Midbrain (tissue), 1 donor: ENCODE measurements around the gene DNAAF1.

Source experiments
- DNase-seq: peaks from one replicate; lab custom pipeline; 2025; lab: John Stamatoyannopoulos, UW

The DNAAF1 gene

DNA sequence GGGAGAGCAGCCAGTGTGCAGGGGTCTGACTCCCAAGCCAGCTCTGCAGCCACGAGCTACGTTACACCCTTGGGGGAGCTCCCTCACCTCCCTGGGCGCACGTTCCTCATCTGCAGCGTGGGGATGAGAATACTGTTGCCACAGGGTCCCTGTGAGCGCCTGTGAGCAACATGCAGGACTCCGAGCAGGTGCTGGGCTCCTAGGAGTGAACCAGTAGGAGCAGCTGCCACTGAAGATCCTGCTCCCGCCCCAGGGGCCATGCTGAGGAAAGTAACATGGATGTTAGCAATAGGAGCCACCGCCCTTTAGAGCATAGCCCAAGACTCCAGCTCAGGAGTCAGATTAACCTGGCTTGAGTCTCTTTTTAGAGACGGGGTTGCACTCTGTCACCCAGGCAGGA is 15.9 kb downstream of the DNAAF1 start:
- DNase-seq, result no peak

DNA sequence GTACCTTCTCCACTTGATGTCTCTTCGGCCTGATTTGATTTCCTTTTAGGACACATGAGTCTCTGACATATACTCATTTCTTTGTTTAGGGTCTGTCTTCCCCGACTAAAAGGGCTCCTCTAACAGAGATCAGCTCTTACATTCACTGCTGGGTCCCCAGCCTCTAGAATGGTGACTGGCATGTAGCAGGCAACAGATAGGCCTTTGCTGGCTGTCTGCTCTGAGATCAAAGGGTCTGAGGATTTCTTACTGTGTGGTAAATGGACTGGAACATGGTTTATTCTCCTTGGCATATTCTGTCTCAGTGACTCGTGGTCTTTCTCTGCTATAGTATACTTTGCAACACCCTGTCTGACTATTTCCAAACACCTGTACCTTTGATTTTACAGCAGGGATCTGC is 16.7 kb downstream of the DNAAF1 start:
- DNase-seq, result no peak

DNA sequence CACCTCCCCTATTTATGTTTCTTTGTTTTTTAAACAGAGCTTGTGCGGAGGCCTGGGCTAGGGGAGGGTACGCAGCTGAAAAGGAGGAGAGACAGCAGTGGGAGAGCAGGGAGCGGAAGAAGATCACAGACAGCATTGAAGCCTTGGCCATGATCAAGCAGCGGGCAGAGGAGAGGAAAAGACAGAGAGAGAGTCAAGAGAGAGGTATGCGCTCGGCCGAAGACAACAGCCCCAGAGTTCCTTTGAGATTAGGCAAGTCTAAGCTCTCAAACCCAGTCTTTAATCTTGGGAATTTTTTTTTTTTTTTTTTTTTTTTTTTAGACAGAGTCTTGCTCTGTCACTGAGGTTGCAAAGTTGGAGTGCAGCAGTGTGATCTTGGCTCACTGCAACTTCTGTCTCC is 20.6 kb downstream of the DNAAF1 start:
- no peak for DNase-seq

DNA sequence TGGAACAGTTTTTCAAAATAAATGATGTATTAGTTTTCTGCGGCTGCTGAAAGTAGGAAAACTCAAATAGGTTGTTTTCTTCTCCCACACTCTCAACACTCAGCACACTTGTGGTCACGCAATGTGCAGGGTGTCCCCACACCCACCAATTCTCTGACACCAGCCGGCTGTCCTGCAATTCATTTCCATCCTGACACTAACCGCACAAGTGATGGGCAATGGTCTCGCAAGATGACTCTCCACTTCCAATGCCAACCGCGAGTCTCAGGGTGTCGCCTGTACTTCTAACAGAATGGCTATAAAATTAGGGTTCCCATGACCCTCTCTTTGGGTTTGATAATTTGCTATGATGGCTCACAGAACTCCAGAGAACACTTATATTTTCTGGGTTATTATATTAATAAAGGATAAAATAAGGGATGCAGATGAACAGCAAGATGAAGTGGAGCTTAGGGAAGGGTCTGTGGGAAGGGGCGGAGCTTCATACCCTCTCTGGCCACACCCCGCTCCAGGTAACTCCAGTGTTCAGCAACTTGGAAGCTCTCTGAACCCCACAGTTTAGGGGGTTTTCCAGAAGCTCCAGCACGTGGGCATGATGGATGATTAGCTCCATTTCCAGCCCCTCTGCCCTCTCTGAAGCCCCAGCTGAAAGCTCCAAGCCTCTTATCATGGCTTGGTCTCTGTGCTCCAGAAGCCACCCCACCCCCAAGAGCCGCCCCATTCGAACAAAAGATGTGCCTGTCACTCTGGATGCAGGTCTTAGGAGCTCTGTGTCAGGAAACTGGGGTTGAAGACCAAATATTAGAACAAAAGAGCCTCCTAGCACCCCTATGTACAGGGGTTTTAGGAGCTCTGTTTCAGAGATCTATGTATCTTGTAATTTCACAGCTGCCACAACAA is 21.9 kb downstream of the DNAAF1 start:
- no peak for DNase-seq

DNA sequence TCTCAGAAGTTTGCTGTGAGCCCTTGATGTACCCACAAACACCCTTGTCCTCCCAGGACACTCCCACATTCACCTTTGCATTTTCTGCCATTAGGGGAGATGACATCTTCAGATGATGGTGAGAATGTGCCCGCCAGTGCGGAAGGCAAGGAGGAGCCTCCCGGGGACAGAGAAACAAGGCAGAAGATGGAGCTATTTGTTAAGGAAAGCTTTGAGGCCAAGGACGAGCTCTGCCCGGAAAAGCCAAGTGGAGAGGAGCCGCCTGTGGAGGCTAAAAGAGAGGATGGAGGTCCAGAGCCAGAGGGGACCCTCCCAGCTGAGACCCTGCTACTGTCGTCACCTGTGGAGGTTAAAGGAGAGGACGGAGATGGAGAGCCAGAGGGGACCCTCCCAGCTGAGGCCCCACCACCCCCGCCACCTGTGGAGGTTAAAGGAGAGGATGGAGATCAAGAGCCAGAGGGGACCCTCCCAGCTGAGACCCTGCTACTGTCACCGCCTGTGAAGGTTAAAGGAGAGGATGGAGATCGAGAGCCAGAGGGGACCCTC is 24.7 kb downstream of the DNAAF1 start:
- DNase-seq, result no peak

DNA sequence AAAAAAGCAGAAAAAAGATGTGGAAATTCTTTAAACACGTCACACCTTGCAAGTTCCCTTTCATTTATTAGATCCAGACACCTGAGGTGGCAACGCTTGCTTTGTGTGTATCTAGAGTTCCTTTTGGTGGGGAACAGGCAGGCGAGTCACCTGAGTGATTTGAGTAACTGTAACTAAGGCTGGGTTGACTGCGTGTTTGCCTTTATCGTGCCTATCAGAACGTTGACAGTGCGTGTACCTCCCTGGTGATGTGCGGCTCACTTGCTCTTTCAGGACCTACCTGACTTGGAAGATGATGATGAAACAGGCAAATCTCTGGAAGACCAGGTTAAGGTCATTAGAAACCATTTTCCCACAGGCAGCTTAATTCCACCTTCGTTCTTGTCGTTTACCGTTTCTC is 29.3 kb downstream of the DNAAF1 start:
- no peak for DNase-seq

DNA sequence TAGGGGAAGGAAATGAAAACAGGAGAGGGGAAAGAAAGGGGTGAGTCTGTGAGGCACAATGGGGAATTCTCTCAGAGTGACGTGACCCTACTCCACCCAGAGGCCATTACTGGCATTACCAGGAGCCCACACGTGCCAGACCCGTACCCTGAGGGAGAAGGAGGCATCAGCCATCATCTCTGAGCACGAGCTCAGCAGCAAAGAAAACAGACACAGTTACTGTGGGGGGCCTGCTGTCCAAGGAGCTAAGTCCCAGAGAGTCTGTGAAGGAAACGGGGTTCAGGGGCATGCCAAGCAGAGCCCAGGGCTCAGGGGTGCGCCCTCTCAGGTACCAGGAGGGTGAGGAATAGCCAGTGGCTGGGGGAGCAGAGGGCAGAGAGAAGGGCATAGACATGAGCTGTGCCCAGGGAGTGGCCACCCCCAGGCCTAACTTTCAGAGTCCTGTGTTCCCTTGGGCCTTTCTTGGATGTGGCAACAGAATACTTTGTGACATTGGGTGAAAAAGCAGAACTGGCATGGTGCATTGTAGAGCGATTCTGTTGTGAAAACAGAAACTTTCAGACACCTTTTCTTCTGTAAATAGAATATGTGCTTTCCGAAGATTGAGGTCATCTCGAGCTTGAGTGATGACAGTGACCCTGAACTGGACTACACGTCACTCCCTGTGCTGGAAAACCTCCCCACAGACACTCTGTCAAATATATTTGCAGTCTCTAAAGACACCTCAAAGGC is 30.4 kb downstream of the DNAAF1 start:
- peak; percentile 33 for DNase-seq

DNA sequence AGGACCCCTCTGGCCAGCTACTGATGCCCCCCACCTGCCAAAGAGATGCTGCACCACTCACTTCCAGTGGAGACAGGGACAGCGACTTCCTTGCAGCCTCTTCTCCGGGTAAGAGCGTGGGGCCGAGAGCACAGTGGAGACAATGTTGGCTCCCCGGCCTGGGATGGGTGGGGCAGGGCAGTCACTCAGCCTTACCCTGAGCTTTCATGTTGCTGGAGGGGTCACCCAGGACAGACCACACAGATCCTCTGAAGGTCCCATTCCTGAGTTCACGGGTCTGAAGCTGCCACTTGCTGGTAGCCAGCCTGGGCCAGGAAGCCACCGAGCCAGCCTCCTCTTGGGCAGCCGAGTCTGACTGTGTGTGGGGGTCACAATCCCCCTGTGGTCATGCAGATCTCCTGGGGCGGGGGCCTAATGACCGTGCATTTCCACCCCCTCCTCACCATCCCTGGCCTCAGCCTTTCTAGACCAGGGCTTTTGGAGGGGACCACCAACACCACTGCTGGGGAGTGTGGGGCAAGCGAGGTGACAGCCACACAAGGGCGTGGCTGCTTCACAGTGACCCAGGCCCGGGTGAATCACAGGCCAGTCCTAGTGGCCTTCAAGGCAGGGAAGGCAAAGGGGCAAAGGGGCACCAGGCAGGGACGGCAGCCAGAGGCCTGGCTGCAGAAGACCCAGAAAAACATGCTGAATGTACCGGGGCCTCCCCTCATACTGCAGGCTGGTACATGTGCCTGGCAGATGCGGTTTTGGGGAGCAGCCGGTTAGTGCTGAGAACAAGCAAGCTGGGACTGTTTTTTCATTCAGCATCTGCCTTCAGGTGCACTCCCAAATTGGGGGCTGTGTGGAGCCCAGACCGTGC is 31.3 kb downstream of the DNAAF1 start:
- DNase-seq, result no peak

DNA sequence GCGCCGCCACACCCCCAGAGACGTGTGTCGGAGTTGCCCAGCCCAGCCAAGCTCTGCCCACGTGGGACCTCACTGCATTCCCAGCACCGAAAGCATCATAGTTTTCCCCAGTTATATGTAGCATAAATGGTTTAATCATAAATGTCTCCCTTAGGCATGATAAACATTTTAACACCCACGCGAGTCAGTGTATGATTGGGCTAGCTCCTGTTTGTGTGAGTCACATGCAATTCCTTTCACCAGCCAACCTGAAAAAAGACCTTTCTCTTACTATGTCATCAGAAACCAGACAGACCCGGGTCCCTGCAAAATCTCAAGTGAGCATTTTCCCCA is 32.6 kb downstream of the DNAAF1 start:
- DNase-seq, result no peak

DNA sequence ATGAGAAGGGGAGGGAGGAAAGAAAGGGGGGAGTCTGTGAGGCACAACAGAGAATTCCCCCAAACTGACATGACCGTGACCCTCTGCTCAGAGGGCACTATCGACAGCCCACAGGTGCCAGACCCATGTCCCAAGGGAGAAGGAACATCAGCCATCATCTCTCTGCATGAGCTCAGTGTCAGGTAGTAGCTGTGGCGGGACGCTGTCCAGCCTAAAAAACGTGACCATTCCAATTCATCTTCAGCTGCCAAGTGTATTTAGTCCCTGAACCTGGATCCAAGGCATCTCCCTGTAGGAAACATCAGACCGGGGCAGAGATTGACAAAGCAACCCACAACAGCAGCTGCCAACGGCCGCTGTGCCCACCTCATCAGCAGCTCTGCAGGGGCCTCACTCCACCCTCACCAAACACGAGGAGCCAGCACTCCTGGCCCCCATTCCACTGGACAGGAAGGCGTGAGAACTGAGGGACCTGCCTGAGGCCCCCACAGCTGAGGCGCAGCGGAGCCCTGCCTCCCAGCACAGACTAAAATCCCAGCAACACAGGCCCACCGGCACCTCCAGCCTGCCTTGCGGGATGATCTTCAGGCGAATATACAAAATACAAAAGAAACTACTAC is 33.1 kb downstream of the DNAAF1 start:
- no peak for DNase-seq

DNA sequence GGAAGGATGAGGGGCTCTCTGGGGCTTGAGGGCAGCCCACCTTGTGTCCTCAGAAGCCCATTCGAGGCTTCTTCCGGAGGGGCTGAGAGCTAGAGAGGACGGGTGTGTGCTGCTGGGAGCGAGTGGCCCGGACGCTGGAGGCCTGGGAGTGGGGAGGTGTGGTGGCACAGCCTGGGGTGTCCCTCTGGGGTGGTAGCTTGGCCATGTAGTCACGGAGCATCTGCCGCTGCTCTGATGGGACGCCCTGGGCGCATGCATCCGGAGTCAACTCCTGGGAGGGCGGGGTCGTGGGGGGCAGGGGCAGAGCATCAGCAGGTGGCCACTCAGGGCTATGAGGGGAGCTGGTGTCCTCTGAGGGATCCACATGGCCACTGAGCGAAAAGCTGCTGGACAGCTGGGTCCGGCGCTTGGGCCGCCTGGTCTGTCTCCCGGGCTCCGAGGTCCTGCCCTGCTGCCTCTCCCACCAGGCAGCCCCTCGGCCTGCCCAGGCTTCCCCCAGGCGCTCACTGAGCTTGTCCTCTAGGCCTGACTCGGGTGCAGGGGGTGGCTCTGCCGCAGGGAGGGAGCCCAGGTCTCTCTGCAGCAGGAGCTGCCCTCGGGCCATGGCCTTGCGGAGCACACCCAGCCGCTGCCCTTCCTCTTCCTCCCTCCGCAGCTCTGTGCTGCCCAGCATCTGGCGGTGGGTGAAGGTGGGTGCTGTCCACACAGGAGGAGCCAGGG is 33.9 kb downstream of the DNAAF1 start:
- no peak for DNase-seq

DNA sequence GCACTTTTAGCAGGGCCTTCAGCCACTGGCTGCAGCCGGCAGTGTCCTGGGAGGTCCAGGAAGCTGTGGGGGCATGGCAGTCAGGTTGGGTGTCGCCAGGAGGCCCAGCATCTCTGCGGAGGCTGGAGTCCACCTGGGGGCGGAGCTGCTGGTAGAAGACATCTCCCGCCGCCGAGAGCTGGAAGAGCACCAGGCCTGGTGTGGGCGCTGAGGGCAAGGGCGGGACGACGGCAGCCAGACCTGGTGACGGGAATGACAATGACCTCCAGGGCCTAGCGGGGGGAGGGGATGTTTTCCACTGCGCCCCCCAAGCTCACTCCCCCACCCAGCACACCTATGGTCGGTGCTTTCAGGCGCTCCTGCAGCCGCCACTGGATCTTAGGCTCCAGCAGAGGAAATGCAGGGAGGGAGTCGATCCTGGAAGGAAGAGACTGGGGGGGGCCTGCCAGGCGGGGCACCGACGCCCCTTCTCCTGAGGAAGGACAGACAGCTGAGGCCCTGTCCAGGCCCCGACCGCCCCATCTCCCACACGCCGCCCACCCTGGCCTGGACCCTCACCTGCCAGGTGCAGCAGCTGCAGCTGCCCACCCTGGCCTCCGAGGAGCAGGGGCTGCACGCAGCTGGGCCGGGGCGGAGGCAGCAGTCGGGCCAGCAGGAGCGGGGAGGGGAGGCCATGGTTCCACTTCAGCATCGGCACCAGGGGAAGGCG is 34.7 kb downstream of the DNAAF1 start:
- DNase-seq, result no peak

DNA sequence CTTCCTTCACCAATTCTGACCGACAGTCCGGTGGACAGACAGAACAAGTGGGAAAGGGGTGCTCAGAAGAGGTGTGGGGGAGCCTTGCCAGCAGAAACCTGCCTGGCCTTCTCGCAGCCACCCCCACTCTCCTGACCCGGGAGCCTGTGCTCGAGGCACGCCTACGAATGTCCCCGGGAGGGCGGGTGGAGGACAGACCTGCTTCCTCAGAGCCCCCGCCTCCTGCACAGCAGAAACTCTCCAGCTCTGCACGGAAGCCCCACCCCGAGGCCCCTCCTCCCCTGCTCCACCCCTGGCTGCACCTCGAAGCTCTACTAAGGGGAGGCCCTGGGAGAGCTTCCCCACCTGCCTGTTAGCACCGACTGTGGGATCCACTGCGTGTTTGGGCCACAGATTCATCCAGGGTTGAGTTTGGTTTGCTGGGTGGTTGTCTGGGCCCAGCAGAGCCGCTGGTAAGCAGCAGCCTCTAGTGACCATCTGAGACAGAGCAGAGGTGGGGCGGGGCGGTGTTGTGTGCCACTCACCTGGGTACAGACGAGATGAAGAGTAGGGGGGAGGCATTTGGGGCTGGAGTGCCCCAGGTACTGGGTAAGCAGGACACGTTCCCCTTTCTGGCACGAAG is 35.5 kb downstream of the DNAAF1 start:
- DNase-seq, result no peak

DNA sequence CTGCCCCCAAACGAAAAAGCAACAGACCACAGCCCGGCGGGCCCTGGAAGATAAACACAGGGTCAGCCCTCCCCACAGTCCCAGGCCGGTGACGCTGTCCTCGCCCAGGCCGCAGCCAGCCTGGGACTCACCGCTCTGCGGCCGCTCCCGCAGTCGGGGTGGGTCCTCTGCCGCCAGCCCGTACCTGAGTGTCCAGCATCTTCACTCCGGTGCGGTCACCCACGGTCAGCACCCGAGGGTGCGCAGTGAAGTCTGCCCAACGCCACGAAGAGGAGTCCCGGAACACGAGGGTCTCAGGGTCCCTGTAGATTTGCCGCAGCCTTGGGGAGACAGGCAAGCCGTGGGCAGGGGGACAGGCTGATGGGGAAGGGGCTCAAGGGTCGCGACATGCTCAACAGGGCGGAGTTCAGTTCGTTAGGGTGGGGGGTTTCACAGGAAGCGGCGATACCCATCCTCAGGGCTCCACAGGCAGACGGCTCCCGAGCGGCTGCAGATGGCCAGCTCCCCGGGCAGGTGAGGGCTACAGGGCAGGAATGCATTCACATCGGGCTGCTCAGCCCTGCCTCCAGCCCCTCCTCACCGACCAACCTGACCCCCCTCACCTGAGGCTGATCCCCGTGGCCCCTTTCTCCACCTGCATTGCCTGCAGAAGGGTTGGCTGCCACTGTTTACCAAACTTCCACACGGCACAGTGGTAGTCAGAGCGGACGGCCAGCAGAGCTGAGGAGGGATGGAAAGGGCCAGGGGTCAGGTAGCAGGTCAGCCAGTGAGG is 36.2 kb downstream of the DNAAF1 start:
- DNase-seq, result no peak

DNA sequence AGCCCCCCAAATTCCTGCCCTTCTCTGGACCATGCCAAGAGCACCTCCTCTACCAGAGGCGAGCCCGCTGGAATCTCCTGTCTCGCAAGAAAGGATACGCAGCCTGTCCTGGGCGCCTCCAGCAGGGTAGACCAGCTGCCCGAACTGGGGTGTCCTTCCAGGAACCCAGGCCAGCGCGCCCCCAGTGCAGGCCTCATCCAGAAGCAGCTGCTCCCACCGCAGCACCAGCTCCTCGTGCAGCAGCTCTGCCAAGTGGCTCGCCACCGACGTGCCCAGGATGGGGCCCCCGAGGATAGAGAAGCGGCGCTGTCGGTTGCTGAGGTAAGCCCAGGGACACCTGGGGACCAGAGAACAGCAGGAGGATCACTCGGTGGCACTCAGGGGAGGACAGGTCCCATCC is 37.0 kb downstream of the DNAAF1 start:
- no peak for DNase-seq

DNA sequence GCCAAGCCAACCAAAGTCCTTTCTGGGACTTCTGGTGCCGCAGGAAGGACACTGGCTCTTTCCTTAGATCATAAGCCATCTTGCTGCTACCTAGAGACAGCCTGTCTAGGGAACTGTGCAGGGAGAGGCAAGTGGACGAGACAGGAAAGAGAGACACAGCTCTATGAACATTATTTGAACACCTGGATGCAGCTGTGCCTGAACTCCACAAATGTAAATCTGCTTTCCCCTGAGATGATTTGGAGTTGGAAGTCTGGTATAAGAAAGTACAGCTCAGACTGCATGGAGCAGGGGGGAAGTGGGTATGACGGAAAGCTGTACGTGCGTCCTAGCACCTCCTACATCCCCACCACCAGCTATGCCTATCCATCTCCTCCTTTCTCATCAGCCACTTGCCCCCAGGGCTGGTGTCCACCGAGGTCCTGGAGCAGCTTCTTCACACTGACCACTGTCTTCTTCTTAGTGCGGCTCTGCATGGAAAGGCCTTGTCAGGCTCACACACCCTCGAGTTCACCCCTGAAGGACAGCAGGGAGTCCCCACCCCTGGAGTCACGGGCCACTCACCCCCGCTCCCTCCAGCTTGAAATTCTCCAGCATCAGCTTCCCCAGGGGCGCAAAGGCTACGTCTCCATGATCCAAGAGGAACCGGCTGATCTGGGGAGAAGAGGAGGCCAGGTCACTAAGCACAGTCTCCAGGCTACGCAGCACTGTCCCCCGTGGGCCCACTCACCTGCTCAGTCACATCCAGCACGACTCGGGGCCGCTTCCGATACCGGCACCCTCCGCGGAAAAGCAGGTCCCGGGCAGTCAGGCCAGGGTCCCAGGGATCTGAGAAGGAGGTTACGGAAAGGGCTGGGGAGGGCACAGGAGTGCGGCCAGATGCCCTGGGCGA is 37.8 kb downstream of the DNAAF1 start:
- DNase-seq, result no peak

DNA sequence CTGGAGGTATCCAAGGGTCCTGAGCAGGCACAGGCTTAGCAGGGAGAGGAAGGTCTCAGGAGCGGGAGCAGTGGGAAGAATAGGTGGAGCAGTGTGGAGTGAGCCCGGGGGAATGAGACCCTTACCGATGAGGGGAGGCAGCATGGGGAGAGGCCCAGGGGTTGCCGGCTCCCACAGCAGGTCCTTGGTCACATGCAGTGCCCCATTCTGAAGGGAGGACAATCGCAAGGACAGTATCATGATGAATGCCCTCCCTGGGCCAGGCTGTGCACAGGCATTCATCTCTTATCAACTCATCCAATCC is 38.4 kb downstream of the DNAAF1 start:
- no peak for DNase-seq

DNA sequence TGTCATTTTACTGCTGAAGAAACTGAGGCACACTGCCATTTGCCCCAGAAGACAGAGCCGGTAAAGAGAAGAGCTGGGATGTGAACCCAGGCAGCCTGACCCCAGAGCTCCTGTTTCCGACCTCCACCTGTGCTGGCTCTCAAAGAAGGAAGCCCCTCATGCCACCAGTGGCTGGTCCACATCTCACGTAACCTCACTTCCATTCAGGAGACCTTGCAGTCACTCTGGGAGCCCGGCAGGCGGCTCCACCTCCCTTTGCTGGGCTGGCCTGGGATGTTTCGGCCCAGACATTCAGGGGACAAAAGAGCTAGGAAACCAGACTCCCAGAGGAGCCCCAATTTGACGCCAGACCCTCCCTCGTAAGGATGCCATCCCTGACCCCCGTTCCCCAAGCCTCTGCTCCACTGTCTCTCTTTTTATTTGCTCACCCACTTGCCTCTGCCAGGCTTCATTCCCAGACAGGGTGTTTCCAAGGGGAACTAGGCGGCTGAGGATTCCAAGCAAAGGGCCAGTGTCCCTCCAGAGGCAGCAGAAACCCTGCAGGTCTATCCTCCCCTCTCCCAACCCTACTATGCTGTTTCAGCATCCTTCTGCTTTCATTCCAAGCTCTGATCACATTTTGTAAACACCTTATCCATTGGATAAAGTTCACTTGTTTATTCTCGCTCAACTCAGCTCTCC is 38.9 kb downstream of the DNAAF1 start:
- DNase-seq, result no peak
